T-cell (primary cell): ENCODE measurements around the gene RPN2. TPM values are rescaled to one million over a fixed set of nuclear protein-coding genes. Genes with fewer than 3 reads are reported as not detected.

ENCODE experiments used
- ATAC-seq, 4 experiments: fragments of 200-7000 bp in 3 of 4; fragments of 150-1000 bp in 1 of 4; cut with Tn5 transposase; replicated peaks in 1 of 4; 1 replicate in 3 of 4; 2 replicates in 1 of 4; pipeline ENCODE4 v1.10.0; 2021; ENCODE audit warnings: moderate library complexity in 3 of 4, mild to moderate bottlenecking in 2 of 4, moderate number of reproducible peaks in 1 of 4
- CTCF ChIA-PET, 2 donors: fragments of 300-600 bp; sonication (Branson Sonifier 250); formaldehyde crosslinking; loops; one replicate each; lab custom pipeline; 2022; ENCODE audit warnings: antibody characterized with exemption in 2 of 2; lab: Charles Lee
- POLR2A ChIA-PET, 2 donors: fragments of 300-600 bp; sonication (Branson Sonifier 250); formaldehyde crosslinking; loops; one replicate each; lab custom pipeline; 2022; ENCODE audit warnings: antibody characterized with exemption in 2 of 2; lab: Charles Lee
- DNase-seq, 35 experiments: peaks; one replicate each; pipeline versions ENCODE4 v3.0.0 to v3.0.0-alpha.2; 2013 to 2023
- H3K27ac ChIP-seq: one replicate; pipeline ENCODE4 v1.5.1; 2013; ENCODE audit warnings: low read length
- H3K27me3 ChIP-seq, 2 experiments: replicated peaks in 1 of 2; 1 replicate in 1 of 2; 2 replicates in 1 of 2; pipeline versions ENCODE4 v1.6.1 to v1.7.0; 2013; ENCODE audit warnings: low read length in 1 of 2, mixed read lengths in 1 of 2; ENCODE audit not compliant: control insufficient read depth in 2 of 2, insufficient read depth in 2 of 2; ENCODE audit errors: extremely low read depth in 1 of 2
- H3K36me3 ChIP-seq, 2 donors: 1 replicate in 1 of 2; 2 replicates in 1 of 2; pipeline versions ENCODE4 v1.6.1 to v1.7.0; 2013; ENCODE audit warnings: low read length in 1 of 2; ENCODE audit not compliant: control insufficient read depth in 2 of 2, insufficient read depth in 1 of 2; ENCODE audit errors: extremely low read depth in 1 of 2
- H3K4me1 ChIP-seq, 2 experiments: 1 replicate in 1 of 2; 2 replicates in 1 of 2; pipeline versions ENCODE4 v1.6.1 to v1.7.0; 2013; ENCODE audit warnings: low read length in 2 of 2, mixed read lengths in 1 of 2; ENCODE audit not compliant: insufficient read depth in 2 of 2, control insufficient read depth in 1 of 2; ENCODE audit errors: extremely low read depth in 1 of 2
- H3K4me3 ChIP-seq, 2 donors: 1 replicate in 1 of 2; 2 replicates in 1 of 2; pipeline versions ENCODE4 v1.5.1 to v1.7.0; 2013; ENCODE audit warnings: mild to moderate bottlenecking in 2 of 2, low read length in 1 of 2, moderate library complexity in 1 of 2; ENCODE audit not compliant: control insufficient read depth in 1 of 2; ENCODE audit errors: extremely low read depth in 1 of 2
- H3K9me3 ChIP-seq: 2 replicates; pipeline ENCODE4 v1.7.0; 2013
- H3K27ac Mint-ChIP-seq, 2 donors: one replicate each; pipeline ENCODE4 v1.8.0; 2020 to 2021; ENCODE audit warnings: mild to moderate bottlenecking in 2 of 2, mixed read lengths in 2 of 2
- H3K27me3 Mint-ChIP-seq, 2 donors: one replicate each; pipeline ENCODE4 v1.8.0; 2021 to 2022; ENCODE audit warnings: mixed read lengths in 2 of 2
- H3K36me3 Mint-ChIP-seq: one replicate; pipeline ENCODE4 v1.8.0; 2021; ENCODE audit warnings: mixed read lengths
- H3K4me1 Mint-ChIP-seq, 3 donors: one replicate each; pipeline ENCODE4 v1.8.0; 2020 to 2022; ENCODE audit warnings: mixed read lengths in 3 of 3, mild to moderate bottlenecking in 1 of 3
- H3K4me3 Mint-ChIP-seq, 3 donors: one replicate each; pipeline ENCODE4 v1.8.0; 2020 to 2022; ENCODE audit warnings: mild to moderate bottlenecking in 3 of 3, mixed read lengths in 3 of 3, moderate library complexity in 3 of 3
- H3K9me3 Mint-ChIP-seq, 3 donors: one replicate each; pipeline ENCODE4 v1.8.0; 2020 to 2022; ENCODE audit warnings: mixed read lengths in 3 of 3
- WGBS: methylation state at CpG from one replicate; pipeline ENCODE4 v1.1.5; 2013; ENCODE audit warnings: missing lambda C conversion rate; ENCODE audit not compliant: insufficient coverage; 5-methylcytosine and 5-hydroxymethylcytosine counted together
- total RNA-seq, 35 experiments: library from RNA in 6 of 35; stranded (reverse) in 6 of 35; fragments of 120-200 nt in 1 of 35; gene quantifications; one replicate each; pipeline versions ENCODE4 v1.2.1 to v1.2.4 and lab custom pipeline; 2013 to 2026

Gene RPN2
- total RNA-seq, 5 donors from 2014 or later (not counting 1 experiment from before 2014, with no cell fraction given): 88.8 to 130 (median 121) TPM

- no peak overlapping the region for H3K4me3 ChIP-seq
- H3K4me3 Mint-ChIP-seq: no peak overlapping the region
- no peaks in the 10 kb centered on the region for H3K36me3 ChIP-seq
- peaks cover 0 to 6% of the 10 kb centered on the region in 2 experiments for H3K4me1 ChIP-seq
- peaks cover 0 to 17% of the 10 kb centered on the region in 2 experiments for H3K27me3 ChIP-seq
- no peak overlapping the region for H3K27ac ChIP-seq
- no peaks in the 10 kb centered on the region for H3K9me3 Mint-ChIP-seq
- DNase-seq: no peak
- peaks cover 7 to 11% (median 11%) of the 10 kb centered on the region in 3 donors for H3K4me1 Mint-ChIP-seq
- no peaks in the 10 kb centered on the region for H3K9me3 ChIP-seq
- ChIA-PET POLR2A (no interaction called here), CTCF (interaction anchor here in 1 of 2 donors (0.6 kb wide), 1 partner anchor 686 kb away, joined by 4 read pairs; no protein-coding TSS in a partner anchor)
- no peaks in the 10 kb centered on the region for H3K36me3 Mint-ChIP-seq
- ATAC-seq: no peak
- H3K27ac Mint-ChIP-seq: no peak overlapping the region
- H3K27me3 Mint-ChIP-seq: peaks cover 0 to 5% of the 10 kb centered on the region in 2 donors
- 84% methylated on average over 5 of the region's 8 CpGs for WGBS
Measured at GRCh38 chr20:37280403-37280802, 101.3 kb downstream of the RPN2 start.

GRCh38 chr20:37282556-37282955 is 103.4 kb downstream of the RPN2 start:
- POLR2A ChIA-PET: no interaction called here
- H3K36me3 Mint-ChIP-seq: no peaks in the 10 kb centered on the region

GRCh38 chr20:37283530-37284195 is 104.5 kb downstream of the RPN2 start:
- no peak overlapping the region for H3K27ac Mint-ChIP-seq
- ChIA-PET CTCF (interaction anchor here in 1 of 2 donors (0.6 kb wide), 1 partner anchor 399 kb away, joined by 8 read pairs; no protein-coding TSS in a partner anchor), POLR2A (no interaction called here)
- DNase-seq: no peak
- H3K27me3 ChIP-seq: peaks cover 0 to 12% of the 10 kb centered on the region in 2 experiments
- H3K9me3 Mint-ChIP-seq: no peaks in the 10 kb centered on the region
- H3K4me1 Mint-ChIP-seq: peaks cover 0 to 3% (median 2%) of the 10 kb centered on the region in 3 donors
- no peak overlapping the region for H3K4me3 Mint-ChIP-seq
- H3K36me3 ChIP-seq: no peaks in the 10 kb centered on the region
- peaks cover 7 to 9% of the 10 kb centered on the region in 2 donors for H3K27me3 Mint-ChIP-seq
- H3K27ac ChIP-seq: no peak overlapping the region
- WGBS: 82% methylated on average over 8 of the region's 9 CpGs
- ATAC-seq: no peak
- peaks cover 0 to under 1% of the 10 kb centered on the region in 2 experiments for H3K4me1 ChIP-seq
- H3K9me3 ChIP-seq: no peaks in the 10 kb centered on the region
- no peak overlapping the region for H3K4me3 ChIP-seq
- H3K36me3 Mint-ChIP-seq: no peaks in the 10 kb centered on the region

More at GRCh38 chr20:37282556-37282955, 103.4 kb downstream of the RPN2 start:
- no peaks in the 10 kb centered on the region for H3K4me1 Mint-ChIP-seq
- no peak overlapping the region for H3K4me3 Mint-ChIP-seq
- no peak for DNase-seq
- no peaks in the 10 kb centered on the region for H3K9me3 Mint-ChIP-seq
- Histone ChIP-seq H3K27me3 (peaks cover 0 to 12% of the 10 kb centered on the region in 2 experiments), H3K4me3 (no peak overlapping the region), H3K36me3 (no peaks in the 10 kb centered on the region), H3K9me3 (no peaks in the 10 kb centered on the region), H3K27ac (no peak overlapping the region), H3K4me1 (no peaks in the 10 kb centered on the region)
- no peak for ATAC-seq
- CTCF ChIA-PET: interaction anchor here in 1 of 2 donors (0.5 kb wide), 1 partner anchor 17 kb away, joined by 6 read pairs; no protein-coding TSS in a partner anchor
- WGBS: 71% methylated on average over 1 of the region's 6 CpGs
- peaks cover 7 to 9% of the 10 kb centered on the region in 2 donors for H3K27me3 Mint-ChIP-seq
- H3K27ac Mint-ChIP-seq: no peak overlapping the region

GRCh38 chr20:37284691-37285161 is 105.6 kb downstream of the RPN2 start:
- WGBS: 89% methylated on average over 6 of the region's 6 CpGs
- Histone ChIP-seq H3K27me3 (peaks cover 0 to 12% of the 10 kb centered on the region in 2 experiments), H3K4me1 (peaks cover 0 to 7% of the 10 kb centered on the region in 2 experiments), H3K9me3 (no peaks in the 10 kb centered on the region), H3K36me3 (no peaks in the 10 kb centered on the region), H3K27ac (no peak overlapping the region), H3K4me3 (no peak overlapping the region)
- peaks cover 0 to 7% (median 6%) of the 10 kb centered on the region in 3 donors for H3K4me1 Mint-ChIP-seq
- no peak overlapping the region for H3K27ac Mint-ChIP-seq
- ATAC-seq (no peak), DNase-seq (no peak)
- ChIA-PET POLR2A (no interaction called here), CTCF (no interaction called here)
- no peaks in the 10 kb centered on the region for H3K36me3 Mint-ChIP-seq
- no peak overlapping the region for H3K4me3 Mint-ChIP-seq
- H3K9me3 Mint-ChIP-seq: no peaks in the 10 kb centered on the region
- peaks cover 7 to 9% of the 10 kb centered on the region in 2 donors for H3K27me3 Mint-ChIP-seq

- H3K4me1 ChIP-seq: peaks cover 3 to 18% of the 10 kb centered on the region in 2 experiments
- H3K36me3 ChIP-seq: no peaks in the 10 kb centered on the region
- 95% methylated on average over 6 of the region's 12 CpGs for WGBS
- Mint-ChIP-seq H3K27ac (no peak overlapping the region), H3K27me3 (peaks cover 7 to 9% of the 10 kb centered on the region in 2 donors), H3K4me3 (no peak overlapping the region), H3K36me3 (no peaks in the 10 kb centered on the region), H3K4me1 (peaks cover 0 to 16% (median 12%) of the 10 kb centered on the region in 3 donors), H3K9me3 (no peaks in the 10 kb centered on the region)
- no peak for ATAC-seq
- H3K4me3 ChIP-seq: no peak overlapping the region
- POLR2A ChIA-PET: no interaction called here
- CTCF ChIA-PET: no interaction called here
- no peak overlapping the region for H3K27ac ChIP-seq
- H3K27me3 ChIP-seq: peaks cover 0 to 10% of the 10 kb centered on the region in 2 experiments
- H3K9me3 ChIP-seq: no peaks in the 10 kb centered on the region
- DNase-seq: no peak
Measured at GRCh38 chr20:37285664-37286374, 106.7 kb downstream of the RPN2 start.

GRCh38 chr20:37288091-37288490 is 109.0 kb downstream of the RPN2 start:
- H3K9me3 Mint-ChIP-seq: no peaks in the 10 kb centered on the region
- DNase-seq (no peak), ATAC-seq (no peak)
- peaks cover 6 to 7% of the 10 kb centered on the region in 2 donors for H3K27me3 Mint-ChIP-seq
- Histone ChIP-seq H3K9me3 (no peaks in the 10 kb centered on the region), H3K27ac (no peak overlapping the region), H3K36me3 (peaks cover under 1 to 4% of the 10 kb centered on the region in 2 donors), H3K4me3 (no peak overlapping the region), H3K4me1 (peaks cover 3 to 18% of the 10 kb centered on the region in 2 experiments), H3K27me3 (peaks cover 0 to 10% of the 10 kb centered on the region in 2 experiments)
- ChIA-PET CTCF (interaction anchor here in 1 of 2 donors (0.7 kb wide), 1 partner anchor 1674 kb away, joined by 6 read pairs; the partner anchor contains the start of gene DHX35), POLR2A (no interaction called here)
- peaks cover 19 to 33% (median 29%) of the 10 kb centered on the region in 3 donors for H3K4me1 Mint-ChIP-seq
- H3K4me3 Mint-ChIP-seq: peak overlapping the region; percentile 76 to 86 (median 85)
- H3K27ac Mint-ChIP-seq: no peak overlapping the region
- peaks cover 12% of the 10 kb centered on the region for H3K36me3 Mint-ChIP-seq
- WGBS: 100% methylated on average over 1 of the region's 4 CpGs
